Stimulated activated CD8-positive, alpha-beta memory T cell treated with anti-CD3 and anti-CD28 coated beads, Interleukin-12 subunit alpha, Interleukin-12 subunit beta, amount 100 ng/mL, for 24 hours (primary cell): Measurements from ENCODE around the gene GRIN2B.

Experiments used
- DNase-seq: peaks from one replicate; pipeline ENCODE4 v3.0.0-alpha.2; 2020; ENCODE audit errors: extremely low read depth

GRIN2B gene

GRCh38 chr12:13981296-13981962 is at the start of gene GRIN2B:
TSS of gene GRIN2B (minus strand) at chr12:13981602. CDS start at chr12:13866208, 115,394 bp downstream.
- no peak for DNase-seq

- no peak for DNase-seq
Measured at GRCh38 chr12:14026537-14026936, 45.1 kb upstream of the GRIN2B start.

- DNase-seq, result no peak
Measured at GRCh38 chr12:14024591-14024990, 43.2 kb upstream of the GRIN2B start.

DNA sequence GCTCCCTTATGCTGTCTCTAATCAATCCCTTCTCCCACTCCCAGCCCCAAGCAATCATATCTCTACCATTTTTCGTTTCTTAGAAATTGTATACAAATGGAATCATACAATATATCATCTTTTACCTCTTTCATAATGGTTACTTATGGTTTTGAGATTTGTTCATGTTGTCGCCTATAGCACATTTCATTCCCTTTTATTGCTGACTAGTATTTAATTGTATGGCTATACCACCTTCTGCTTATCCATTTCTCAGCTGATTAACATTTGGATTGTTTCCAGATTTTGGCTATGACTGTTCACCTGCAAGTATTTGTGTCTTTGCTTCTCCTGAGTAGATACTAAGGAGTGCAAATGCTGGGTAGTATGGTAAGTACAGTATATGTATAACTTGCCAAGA is 36.7 kb upstream of the GRIN2B start:
- DNase-seq, result no peak

- DNase-seq, result no peak
Measured at GRCh38 chr12:14010989-14011388, 29.6 kb upstream of the GRIN2B start.

- no peak for DNase-seq
Measured at GRCh38 chr12:14007639-14008038, 26.2 kb upstream of the GRIN2B start.

DNA sequence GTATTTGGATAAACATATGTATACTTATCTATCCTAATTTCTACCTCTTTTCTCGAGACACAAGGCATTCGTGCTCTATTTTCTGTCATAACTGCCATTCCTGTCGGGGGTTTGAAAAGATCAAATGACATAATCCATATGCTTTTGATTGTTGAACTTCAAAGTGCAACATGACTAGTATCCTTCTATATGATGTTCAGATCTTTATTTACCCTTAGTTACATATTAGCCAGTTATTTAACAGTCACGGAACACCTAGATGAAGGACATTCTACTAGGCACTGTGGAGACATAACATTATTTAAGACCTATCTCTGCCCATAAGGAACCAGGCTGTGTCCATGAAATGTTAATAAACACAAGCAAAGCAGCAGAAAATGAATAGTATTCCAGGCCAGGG is 11.2 kb upstream of the GRIN2B start:
- no peak for DNase-seq

DNA sequence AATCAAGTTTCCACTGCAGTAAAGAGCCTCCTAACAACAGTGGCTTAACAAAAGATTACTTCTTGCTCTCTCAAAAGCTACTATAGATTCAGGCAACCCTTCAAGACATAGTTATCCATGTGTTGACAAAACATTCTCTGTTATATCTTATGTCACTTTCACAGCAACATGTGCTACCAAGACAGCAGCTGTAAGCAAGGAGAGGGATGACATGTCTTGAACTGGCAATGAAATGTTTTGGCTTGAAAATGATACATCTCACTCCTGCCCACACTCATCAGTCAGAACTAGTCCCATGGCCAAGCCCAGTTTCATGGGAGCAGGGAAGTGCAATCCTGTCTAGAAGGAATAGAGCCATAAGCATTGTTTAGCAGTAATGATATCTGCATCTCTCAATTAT is 10.7 kb upstream of the GRIN2B start:
- DNase-seq, result no peak

DNA sequence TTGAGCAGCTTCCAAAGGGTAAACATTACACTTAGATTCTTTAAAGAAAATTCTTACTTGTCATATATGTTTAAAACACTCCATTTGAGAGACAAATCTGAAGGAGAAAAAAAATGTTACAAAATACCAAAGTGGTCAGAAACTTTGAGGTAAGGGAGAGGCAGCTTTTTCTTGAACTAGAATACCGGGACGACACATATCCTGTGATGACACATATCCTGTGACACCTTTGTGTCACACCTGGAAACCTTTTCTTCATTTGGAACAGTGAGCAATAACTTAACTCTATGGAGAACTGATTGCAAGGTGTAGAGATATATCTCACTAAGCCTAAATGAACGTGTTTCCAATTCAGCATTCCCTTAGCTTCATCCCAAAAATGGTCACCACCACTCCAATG is 4.6 kb upstream of the GRIN2B start:
- no peak for DNase-seq

DNA sequence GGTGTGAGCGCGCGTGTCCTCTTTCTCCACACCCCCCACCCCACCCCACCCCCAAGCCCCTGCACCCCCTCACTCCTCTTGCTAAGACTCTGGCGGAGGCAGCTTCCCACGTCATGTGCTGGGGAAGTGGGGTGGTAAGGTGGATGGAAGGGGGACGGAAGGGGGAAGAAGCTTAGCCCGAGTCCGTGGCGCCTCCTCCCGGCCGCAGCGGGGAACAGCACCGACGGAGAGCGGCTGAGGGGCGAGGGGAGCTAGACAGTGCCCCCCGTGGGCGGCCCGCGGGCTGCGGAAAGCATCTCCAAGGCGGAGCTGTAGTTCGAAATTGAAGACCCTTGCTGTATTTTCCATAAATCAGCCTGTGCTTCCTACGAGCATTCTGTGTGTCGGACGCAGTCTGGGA is 588 bp upstream of the GRIN2B start:
- DNase-seq, result no peak

DNA sequence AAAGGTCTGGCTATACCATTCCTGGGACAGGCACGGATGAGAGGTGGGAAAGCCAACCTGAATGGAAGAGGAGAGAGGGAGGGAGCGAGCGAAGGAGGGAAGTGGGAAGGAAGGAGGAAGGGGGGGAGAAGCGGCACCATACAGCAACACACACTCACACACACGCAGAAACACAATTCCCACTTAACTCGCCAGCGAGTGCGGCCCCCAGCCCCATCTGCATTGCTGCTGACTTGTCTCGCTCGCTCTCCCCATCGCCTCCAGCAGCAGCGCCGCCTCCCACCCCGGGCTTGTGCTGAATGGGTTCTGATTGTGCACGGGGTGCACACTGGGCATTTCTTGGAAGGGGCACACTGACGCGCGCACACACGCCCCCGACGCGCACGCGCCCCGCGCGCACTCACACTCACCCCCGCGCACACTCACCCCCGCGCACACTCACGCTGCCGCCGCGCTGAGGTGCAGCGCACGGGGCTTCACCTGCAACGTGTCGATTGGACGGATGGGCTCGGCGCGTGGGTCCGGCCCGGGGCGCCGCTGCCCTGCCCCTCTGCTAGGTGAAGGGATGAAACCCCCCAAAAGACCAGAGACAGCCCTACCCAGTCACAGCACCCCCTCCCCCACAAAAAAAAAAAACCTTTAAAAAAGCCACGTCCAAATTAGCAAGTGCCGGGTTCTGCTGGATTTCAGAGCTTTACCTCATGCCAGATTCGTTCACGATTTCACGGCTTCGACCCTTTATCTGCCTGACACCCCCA is 685 bp downstream of the GRIN2B start:
- no peak for DNase-seq

DNA sequence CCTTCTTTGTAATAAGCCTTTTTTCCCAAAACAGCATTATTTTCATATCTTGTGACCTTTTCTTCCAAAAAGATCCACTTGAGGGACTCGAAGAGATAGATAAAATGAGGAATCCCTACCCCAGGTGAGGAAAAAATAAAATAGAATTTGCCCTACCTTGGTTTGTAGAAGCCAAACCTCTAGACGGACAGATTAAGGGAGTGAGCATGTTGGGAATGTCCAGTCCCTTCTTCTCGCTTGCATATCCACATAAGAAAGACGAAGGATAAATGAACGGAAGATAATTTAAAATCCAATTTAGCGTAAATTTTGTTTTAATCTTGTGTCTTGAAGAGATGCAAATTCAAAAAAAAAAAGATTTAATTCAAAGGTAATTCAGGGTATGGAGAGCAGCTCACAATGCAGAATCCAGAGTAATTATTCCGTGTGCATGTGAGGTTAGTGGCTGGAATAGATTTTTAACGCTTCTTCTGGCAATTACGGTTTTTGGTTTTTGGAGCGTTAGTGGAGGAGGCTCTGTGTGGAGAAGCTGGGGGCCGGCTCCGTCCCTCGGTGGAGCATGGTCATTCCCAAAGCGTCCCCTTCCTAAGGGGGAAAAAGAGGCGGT is 1.5 kb downstream of the GRIN2B start:
- no peak for DNase-seq

- DNase-seq, result no peak
Measured at GRCh38 chr12:13978876-13979275, 2.5 kb downstream of the GRIN2B start.

GRCh38 chr12:13976880-13977279 is 4.5 kb downstream of the GRIN2B start:
- DNase-seq, result no peak

- DNase-seq, result no peak
Measured at GRCh38 chr12:13976028-13976584, 5.3 kb downstream of the GRIN2B start.

GRCh38 chr12:13973996-13974395 is 7.4 kb downstream of the GRIN2B start:
- no peak for DNase-seq

GRCh38 chr12:13970803-13971202 is 10.6 kb downstream of the GRIN2B start:
- DNase-seq, result no peak

- no peak for DNase-seq
Measured at GRCh38 chr12:13968281-13968680, 13.1 kb downstream of the GRIN2B start.

GRCh38 chr12:13964666-13965065 is 16.7 kb downstream of the GRIN2B start:
- DNase-seq, result no peak

DNA sequence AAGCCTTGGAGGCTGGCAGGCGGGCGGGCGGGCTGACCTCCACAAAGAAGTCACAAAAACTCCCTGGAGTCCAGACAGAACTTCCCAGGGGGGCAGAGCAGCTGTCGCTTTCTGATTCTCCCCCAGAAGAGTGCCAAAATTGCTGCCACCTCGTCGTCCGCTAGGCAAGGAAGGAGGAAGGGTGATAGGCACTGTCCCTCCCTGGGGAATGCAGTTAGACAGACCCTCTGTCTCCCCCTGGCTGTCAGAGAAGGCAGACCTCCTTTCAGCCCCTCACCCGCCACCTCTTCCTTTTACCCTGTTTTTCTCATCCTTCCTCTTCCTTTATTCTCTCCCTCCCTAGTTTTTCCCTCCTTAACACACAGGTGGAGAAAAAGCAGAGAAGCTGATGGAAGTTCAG is 18.7 kb downstream of the GRIN2B start:
- DNase-seq, result no peak

DNA sequence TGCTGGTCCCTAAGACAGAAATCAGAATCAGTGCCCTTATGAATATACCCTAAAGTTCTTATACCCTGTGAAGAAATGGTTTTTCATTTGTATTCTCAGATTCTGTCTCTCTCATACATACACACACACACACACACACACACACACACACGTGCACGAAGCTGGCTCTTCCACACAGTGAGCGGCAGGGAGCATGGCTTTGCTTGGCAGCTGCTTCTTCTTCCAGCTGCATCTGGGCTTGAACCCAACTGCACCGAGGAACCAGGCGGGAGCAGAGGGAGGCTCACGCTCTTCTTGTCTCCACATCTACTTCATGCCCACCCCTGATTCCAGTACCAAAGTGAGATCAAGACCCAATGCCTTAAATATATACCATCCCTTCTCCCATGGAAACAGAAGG is 19.4 kb downstream of the GRIN2B start:
- DNase-seq, result no peak

DNA sequence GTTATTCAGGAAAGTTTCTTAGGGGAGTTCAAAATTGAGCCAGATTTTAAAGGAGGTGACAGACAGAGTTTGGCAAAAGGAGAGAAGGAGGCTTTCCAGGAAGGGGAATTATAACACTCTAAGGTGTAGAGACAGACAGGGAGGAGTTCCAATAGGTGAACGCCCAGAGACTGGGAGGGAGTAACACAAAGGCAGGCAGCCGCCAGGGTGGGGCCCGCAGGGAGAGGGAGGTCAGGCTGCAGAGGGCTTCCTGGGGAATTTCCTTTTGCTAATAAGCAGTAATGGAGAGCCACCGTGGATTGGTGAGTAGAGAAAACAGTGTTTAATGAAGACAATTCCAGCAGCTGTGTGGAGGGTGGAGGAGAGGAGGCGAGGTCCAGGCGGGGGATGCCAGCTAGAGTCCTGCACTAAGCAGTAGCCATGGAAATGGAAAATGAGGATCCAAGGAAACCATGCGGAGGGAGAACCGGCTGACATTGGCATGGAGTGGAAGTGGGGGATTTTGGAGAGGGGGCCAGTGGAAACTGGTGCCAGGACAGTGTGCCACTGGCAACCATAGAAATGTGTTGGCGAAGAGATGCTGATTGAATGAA is 22.2 kb downstream of the GRIN2B start:
- no peak for DNase-seq
